Activated naive CD4-positive, alpha-beta T cell treated with anti-CD3 and anti-CD28 coated beads, Interleukin-2, amount 50 U/mL, for 72 hours (primary cell): ENCODE data around the gene FTCDNL1. TPM values are rescaled to one million over a fixed set of nuclear protein-coding genes. Genes with fewer than 3 reads are reported as not detected.

Experiments used
- ATAC-seq, 2 donors: fragments of 150-1000 bp; cut with Tn5 transposase; 2 replicates each; pipeline ENCODE4 v1.10.0; 2021; ENCODE audit warnings: mild to moderate bottlenecking in 2 of 2, moderate library complexity in 2 of 2
- DNase-seq, 2 donors: peaks; one replicate each; pipeline ENCODE4 v3.0.0; 2021 to 2022; ENCODE audit warnings: low spot score in 2 of 2
- H3K27ac Mint-ChIP-seq, 2 donors: one replicate each; pipeline ENCODE4 v1.8.0; 2022; ENCODE audit warnings: mild to moderate bottlenecking in 2 of 2, mixed read lengths in 2 of 2
- H3K36me3 Mint-ChIP-seq, 2 donors: one replicate each; pipeline ENCODE4 v1.8.0; 2022; ENCODE audit warnings: mixed read lengths in 2 of 2
- H3K9me3 Mint-ChIP-seq, 2 donors: one replicate each; pipeline ENCODE4 v1.8.0; 2022; ENCODE audit warnings: mixed read lengths in 2 of 2
- total RNA-seq, 2 donors: library from RNA; stranded (reverse); gene quantifications; one replicate each; pipeline ENCODE4 v1.2.3, GENCODE V29; 2022

Gene FTCDNL1
- total RNA-seq, 2 donors from 2014 or later = 0.55 to 3.9 TPM

DNA sequence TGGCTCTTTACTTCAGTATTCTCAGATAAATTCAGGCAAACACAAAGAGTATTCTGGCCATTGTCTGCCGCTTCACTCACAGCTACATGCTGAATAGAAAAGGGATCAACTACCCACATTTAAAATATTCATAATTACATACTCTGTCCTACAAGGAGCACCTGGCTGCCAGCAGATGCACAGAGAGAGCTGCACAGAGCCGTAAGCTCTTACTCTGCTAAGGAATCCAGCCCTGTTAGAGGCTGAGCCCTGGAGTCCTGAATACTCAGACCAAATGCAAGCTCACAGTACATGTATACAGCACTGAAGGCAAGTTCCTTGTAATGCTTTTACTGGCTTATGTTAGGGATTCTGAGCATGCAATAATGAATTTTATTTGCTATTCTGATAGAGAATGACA is 80.3 kb downstream of the FTCDNL1 start:
- no peak for DNase-seq
- Mint-ChIP-seq H3K27ac (no peak overlapping the region), H3K9me3 (peaks cover 0 to 5% of the 10 kb centered on the region in 2 donors), H3K36me3 (no peaks in the 10 kb centered on the region)
- no peak for ATAC-seq

- H3K27ac Mint-ChIP-seq = no peak overlapping the region
- DNase-seq (no peak), ATAC-seq (no peak)
- peaks cover 0 to 5% of the 10 kb centered on the region in 2 donors for H3K9me3 Mint-ChIP-seq
- no peaks in the 10 kb centered on the region for H3K36me3 Mint-ChIP-seq
These were observed 85.3 kb downstream of the FTCDNL1 start for GRCh38 chr2:199765646-199766045.

DNA sequence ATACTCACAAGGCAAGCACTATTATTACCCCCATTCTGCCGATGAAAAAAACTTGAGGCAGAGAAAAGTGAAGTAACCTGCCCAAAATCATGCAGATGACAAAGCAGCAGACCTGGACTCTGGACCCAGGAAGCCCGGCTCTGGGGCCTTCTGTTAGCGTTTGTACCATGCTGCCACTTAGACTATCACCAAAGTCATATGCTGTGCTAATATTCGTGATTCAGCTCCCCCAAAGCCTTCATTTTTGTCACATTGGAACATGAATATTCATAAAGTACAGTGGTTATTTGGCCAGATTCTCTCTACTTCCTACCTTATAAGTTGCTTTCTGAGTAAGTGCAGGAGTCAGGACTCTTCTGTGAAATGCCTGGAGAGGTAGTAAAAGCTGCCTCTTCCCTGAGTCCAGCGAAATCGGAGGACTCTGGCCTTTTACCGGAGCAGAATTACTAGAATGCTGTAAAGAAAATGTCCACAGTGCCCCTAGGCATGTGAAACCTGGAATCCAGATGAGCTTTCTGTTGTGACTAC is 86.7 kb downstream of the FTCDNL1 start:
- ATAC-seq = no peak
- Mint-ChIP-seq H3K36me3 (no peaks in the 10 kb centered on the region), H3K27ac (no peak overlapping the region)

DNA sequence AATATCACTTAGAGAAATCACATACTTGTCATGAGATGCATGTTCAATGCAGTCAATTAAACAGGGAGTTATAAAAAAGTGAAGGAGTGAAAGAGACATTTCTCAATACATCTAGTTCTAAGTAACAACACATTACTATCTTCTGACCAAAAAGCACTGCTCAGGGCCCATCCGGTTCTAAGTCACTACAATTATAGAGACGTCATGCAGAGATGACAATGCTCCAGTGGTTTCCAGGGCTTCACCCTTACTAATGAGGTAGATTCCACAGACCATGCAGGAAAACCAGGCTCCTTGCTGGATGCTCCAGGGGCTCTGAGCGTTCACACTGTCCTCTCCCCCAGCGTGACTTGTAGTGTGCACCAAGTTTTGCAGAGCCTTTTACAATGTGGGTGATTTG is 88.0 kb downstream of the FTCDNL1 start:
- DNase-seq (no peak), ATAC-seq (no peak)
- H3K36me3 Mint-ChIP-seq = no peaks in the 10 kb centered on the region
- H3K27ac Mint-ChIP-seq = no peak overlapping the region
- no peaks in the 10 kb centered on the region for H3K9me3 Mint-ChIP-seq

More for the DNA sequence above, 86.7 kb downstream of the FTCDNL1 start:
- no peak for DNase-seq
- no peaks in the 10 kb centered on the region for H3K9me3 Mint-ChIP-seq

- ATAC-seq = no peak
- H3K9me3 Mint-ChIP-seq = no peaks in the 10 kb centered on the region
- H3K36me3 Mint-ChIP-seq = no peaks in the 10 kb centered on the region
- DNase-seq = no peak
- no peak overlapping the region for H3K27ac Mint-ChIP-seq
These were observed 90.4 kb downstream of the FTCDNL1 start for GRCh38 chr2:199760574-199760973.

DNA sequence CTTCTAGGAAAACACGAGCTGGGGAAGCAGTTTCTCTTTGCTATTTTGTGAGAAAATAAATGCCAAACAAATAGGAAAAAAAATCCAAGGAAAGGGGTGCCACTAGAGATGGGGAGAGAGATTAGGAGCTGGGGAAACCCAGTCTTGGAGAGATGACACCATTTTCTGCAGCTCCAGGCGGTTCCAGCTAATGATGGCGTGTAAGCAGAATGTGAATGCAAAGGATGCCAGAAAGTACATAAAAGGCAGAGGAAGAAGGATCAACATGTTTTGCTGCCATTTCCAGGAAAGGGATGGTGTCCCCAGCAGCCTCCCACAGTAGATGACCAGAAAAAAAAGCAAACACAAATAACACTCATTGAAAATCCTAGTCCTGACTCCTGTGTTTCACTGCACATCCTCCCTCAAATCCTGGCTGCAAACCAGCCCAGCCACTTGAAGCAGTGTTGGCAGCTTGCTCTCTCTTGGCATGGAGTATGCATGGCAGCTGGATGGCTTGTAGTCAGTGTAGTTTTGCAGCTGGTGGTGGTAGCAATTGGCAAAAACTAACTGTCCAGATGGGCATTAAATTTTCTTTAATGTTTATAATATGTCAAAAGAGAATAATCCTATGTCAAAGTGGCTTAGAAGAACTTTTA is 93.6 kb downstream of the FTCDNL1 start:
- H3K27ac Mint-ChIP-seq = no peak overlapping the region
- ATAC-seq (no peak), DNase-seq (no peak)
- H3K36me3 Mint-ChIP-seq = no peaks in the 10 kb centered on the region
- no peaks in the 10 kb centered on the region for H3K9me3 Mint-ChIP-seq

DNA sequence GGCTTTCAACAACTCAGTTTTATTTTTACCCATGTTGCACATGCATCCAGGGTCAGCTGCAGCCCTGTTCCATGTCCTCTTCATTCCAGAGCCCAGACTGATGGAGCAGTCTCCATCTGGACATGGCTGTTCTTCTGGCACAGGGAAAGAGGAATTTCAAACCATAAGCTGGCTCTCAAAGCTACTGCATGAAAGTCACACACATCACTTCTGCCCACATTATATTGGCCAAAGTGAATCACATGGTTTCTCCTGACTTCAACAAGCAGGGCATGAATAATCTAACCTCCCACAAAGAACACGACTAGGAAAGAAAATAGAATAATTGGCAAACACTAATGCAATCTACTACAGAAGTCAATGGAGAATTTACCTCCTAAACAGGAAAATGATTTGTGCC is 94.2 kb downstream of the FTCDNL1 start:
- H3K36me3 Mint-ChIP-seq = no peaks in the 10 kb centered on the region
- H3K9me3 Mint-ChIP-seq = no peaks in the 10 kb centered on the region
- ATAC-seq (no peak), DNase-seq (no peak)
- no peak overlapping the region for H3K27ac Mint-ChIP-seq

- no peaks in the 10 kb centered on the region for H3K36me3 Mint-ChIP-seq
- no peak overlapping the region for H3K27ac Mint-ChIP-seq
- ATAC-seq (no peak), DNase-seq (no peak)
- H3K9me3 Mint-ChIP-seq = no peaks in the 10 kb centered on the region
These were observed 94.8 kb downstream of the FTCDNL1 start for GRCh38 chr2:199756211-199756610.

DNA sequence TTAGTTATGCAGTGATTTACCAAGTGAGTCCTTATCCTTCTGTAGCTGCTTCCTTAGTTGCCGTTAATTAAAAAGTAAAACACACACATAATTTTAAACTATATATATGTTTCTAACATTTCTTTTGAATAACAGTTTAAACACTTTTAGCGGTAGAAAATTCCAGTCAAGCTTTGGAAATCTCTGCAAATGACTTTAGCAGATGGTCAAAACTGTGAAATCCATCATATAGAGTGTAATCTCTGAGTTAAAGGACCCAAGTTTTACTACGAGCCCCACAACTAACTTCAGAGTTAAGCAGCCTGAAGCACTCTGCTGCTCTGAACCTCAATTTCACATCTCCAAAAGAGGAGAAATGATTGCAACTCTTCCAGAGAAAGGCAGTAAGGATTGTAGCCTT is 96.2 kb downstream of the FTCDNL1 start:
- no peak overlapping the region for H3K27ac Mint-ChIP-seq
- DNase-seq = no peak
- ATAC-seq = no peak
- no peaks in the 10 kb centered on the region for H3K9me3 Mint-ChIP-seq
- no peaks in the 10 kb centered on the region for H3K36me3 Mint-ChIP-seq

- ATAC-seq (no peak), DNase-seq (no peak)
- no peak overlapping the region for H3K27ac Mint-ChIP-seq
- no peaks in the 10 kb centered on the region for H3K36me3 Mint-ChIP-seq
- H3K9me3 Mint-ChIP-seq = no peaks in the 10 kb centered on the region
These were observed 99.4 kb downstream of the FTCDNL1 start for GRCh38 chr2:199751492-199752120.

DNA sequence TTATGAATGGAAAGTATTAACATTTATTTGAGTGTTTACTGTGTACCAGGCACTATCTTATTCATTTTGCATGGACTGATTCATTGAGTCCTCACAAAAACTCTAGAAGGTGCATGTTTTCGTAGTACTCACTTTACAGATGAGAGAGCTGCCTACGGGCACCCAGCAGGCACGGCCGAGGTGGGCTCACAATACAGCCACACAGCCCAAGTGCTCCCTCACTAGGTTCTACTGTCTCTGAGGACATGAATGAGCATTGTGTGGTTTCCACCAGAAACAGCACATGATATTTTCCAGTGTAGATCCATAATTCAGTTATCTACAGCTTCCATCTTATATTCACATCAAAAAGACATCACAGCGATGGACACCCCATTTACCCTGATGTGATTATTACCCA is 101.4 kb downstream of the FTCDNL1 start:
- no peak for DNase-seq
- no peaks in the 10 kb centered on the region for H3K9me3 Mint-ChIP-seq
- H3K27ac Mint-ChIP-seq = no peak overlapping the region
- ATAC-seq = no peak
- H3K36me3 Mint-ChIP-seq = no peaks in the 10 kb centered on the region

DNA sequence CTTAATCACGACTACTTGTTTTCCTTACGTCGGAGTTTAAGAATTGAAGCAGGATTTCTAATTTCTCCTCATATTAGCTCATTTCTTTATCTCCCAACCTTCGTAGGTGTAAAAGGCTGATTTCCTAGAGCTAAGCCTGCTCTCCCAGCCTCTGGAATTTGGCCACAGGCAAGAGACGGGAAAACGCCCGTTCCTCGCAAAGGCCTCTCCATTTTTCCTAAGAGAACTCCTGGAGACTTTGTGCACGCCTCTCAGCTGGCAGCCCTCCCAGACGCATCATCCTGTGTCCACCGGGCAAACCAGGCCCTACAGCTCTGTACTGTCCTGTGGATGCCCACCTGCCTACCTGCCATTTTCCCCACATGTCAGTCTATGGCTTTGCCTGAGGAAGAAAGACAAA is 106.3 kb downstream of the FTCDNL1 start:
- Mint-ChIP-seq H3K36me3 (no peaks in the 10 kb centered on the region), H3K27ac (no peak overlapping the region), H3K9me3 (no peaks in the 10 kb centered on the region)
- DNase-seq (no peak), ATAC-seq (no peak)

DNA sequence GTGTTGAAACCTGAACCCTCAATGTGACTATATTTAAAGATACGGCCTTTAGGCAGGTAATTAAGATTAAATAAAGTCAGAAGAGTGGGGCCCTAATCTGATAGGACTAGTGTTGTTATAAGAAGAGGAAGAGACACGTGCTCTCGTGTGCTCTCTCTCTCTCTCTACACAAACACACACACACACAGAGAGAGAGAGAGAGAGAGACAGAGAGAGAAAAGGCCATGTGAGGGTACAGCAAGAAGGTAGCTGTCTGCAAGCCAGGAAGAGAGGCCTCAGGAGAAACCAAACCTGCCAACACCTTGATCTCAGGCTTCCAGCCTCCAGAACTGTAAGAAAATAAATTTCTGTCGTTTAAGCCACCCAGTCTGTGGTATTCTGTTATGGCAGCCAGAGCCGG is 106.7 kb downstream of the FTCDNL1 start:
- H3K9me3 Mint-ChIP-seq = no peaks in the 10 kb centered on the region
- no peaks in the 10 kb centered on the region for H3K36me3 Mint-ChIP-seq
- ATAC-seq (no peak), DNase-seq (no peak)
- no peak overlapping the region for H3K27ac Mint-ChIP-seq

- H3K36me3 Mint-ChIP-seq = no peaks in the 10 kb centered on the region
These were observed 107.4 kb downstream of the FTCDNL1 start for GRCh38 chr2:199743415-199744120.

GRCh38 chr2:199742884-199743283 is 108.1 kb downstream of the FTCDNL1 start:
- H3K27ac Mint-ChIP-seq = no peak overlapping the region
- no peaks in the 10 kb centered on the region for H3K9me3 Mint-ChIP-seq
- DNase-seq (no peak), ATAC-seq (no peak)
- no peaks in the 10 kb centered on the region for H3K36me3 Mint-ChIP-seq

More at GRCh38 chr2:199743415-199744120, 107.4 kb downstream of the FTCDNL1 start:
- ATAC-seq (no peak), DNase-seq (no peak)
- Mint-ChIP-seq H3K27ac (no peak overlapping the region), H3K9me3 (no peaks in the 10 kb centered on the region)

GRCh38 chr2:199740111-199740428 is 110.9 kb downstream of the FTCDNL1 start:
- Mint-ChIP-seq H3K36me3 (no peaks in the 10 kb centered on the region), H3K27ac (no peak overlapping the region), H3K9me3 (no peaks in the 10 kb centered on the region)
- DNase-seq = no peak
- ATAC-seq = no peak

DNA sequence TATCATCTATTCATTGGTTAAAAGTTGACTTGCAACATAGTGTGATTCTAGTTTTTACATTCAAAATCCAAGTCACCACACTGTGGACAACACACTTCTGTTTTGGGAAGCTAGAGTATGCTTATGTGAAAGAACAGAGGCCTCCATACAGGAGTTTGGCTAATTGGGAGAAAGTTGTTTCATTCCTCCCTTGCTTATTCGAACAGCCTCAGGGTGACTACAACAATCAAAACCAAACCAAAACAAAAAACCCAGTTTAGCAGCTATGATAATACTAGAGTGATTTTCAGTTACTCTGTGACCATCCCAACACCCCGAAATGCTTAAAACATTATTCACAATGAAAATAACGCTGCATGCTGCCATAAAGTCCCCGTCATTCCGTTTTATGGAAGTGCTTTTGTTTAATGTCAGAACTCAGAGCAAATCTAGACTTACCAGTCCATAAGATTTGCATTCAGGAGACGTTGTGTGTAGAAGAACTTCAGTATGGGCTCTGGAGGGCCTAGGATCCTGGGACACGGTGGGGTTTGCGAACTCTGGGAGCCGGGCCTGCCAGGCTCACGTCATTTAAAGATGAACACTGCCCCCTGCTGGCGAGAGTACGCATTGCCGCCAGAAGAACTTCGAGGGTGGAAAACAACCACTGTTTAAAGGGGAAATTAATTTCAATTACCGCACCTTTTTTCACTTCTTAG is 111.4 kb downstream of the FTCDNL1 start:
- no peaks in the 10 kb centered on the region for H3K9me3 Mint-ChIP-seq
- peak; percentile 29 to 52 for ATAC-seq
- DNase-seq = peak in 1 of 2 donors; percentile 77
- H3K27ac Mint-ChIP-seq = no peak overlapping the region
- H3K36me3 Mint-ChIP-seq = no peaks in the 10 kb centered on the region
